GM19395 (cell line): ENCODE measurements around the gene P2RY8.
"Not testable (repeated sequence)": the region's sequence is repeated elsewhere in the genome, so short reads cannot be mapped to it uniquely, and the experiment has no call there.

Source experiments
- ATAC-seq: cut with Tn5 transposase; IDR thresholded peaks from one replicate; pipeline ENCODE4 v1.9.1; 2021; ENCODE audit warnings: mild to moderate bottlenecking, moderate library complexity; ENCODE audit not compliant: unreplicated experiment

P2RY8 gene

DNA sequence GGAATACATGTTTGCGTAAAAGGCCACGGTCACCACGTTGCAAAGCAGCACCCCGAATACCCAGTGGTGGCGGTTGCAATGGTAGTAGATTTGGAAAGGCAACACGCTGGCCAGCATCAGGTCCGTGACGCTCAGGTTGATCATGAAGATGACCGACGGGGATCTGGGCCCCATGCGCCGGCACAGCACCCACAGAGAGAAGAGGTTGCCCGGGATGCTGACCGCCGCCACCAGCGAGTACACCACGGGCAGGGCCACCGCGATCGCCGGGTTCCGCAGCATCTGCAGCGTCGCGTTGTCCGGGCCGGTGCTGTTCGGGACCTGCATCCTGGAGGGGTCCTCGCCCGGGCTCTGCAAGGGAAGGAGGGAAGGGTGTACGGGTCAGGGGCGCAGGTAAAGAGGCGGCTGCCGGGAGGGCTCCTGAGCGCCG, 70.7 kb downstream of the P2RY8 start:
- ATAC-seq: no peak

- ATAC-seq: no peak
Measured at GRCh38 chrX:1465286-1466231, 71.4 kb downstream of the P2RY8 start.

DNA sequence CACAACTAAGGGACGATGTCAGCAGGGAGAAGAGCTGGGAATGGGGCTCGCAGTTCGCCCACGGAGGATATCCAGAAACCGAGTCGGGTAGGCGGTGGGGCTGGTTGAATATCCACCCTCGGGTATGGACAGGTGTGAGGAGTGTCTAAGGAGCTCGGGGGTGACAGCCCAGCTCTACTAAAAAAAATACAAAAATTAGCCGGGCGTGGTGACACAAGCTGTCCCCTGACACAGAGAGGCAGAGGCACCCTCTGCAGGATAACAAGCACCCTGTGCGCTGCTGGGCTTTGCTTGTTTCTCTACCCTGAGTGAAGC, 72.1 kb downstream of the P2RY8 start:
- ATAC-seq: no peak

- no peak for ATAC-seq
Measured at GRCh38 chrX:1464041-1464970, 72.7 kb downstream of the P2RY8 start.

- ATAC-seq: no peak
Measured at GRCh38 chrX:1463581-1463980, 73.4 kb downstream of the P2RY8 start.

- no peak for ATAC-seq
Measured at GRCh38 chrX:1462596-1463251, 74.3 kb downstream of the P2RY8 start.

DNA sequence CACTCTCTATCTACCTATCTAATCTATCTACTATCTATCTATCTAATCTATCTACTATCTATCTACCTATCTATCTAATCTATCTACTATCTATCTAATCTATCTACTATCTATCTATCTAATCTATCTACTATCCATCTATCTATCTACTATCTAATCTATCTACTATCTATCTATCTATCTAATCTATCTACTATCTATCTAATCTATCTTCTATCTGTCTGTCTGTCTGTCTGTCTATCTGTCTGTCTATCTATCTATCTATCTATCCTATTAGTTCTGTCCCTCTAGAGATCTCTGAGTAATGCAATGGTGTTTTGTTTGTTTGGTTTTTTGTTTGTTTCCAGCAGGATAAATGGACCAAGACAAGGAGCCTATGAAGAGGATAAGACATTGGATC, 74.9 kb downstream of the P2RY8 start:
- no peak for ATAC-seq

DNA sequence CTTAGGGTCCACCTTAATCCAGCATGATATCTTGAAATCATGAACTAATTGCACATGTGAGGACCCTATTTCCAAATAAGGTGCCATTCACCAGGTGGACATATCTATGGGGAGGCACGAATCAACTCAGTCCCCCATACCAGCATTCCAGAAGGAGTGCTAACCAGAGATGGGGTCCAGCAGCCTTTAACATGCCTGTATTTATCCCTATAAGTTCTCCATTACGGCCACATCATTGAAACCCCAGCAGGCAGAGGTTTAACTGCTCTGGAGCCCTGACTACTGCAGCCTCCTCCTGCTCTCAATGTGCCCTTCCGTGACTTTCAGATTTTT, 81.1 kb downstream of the P2RY8 start:
- no peak for ATAC-seq

DNA sequence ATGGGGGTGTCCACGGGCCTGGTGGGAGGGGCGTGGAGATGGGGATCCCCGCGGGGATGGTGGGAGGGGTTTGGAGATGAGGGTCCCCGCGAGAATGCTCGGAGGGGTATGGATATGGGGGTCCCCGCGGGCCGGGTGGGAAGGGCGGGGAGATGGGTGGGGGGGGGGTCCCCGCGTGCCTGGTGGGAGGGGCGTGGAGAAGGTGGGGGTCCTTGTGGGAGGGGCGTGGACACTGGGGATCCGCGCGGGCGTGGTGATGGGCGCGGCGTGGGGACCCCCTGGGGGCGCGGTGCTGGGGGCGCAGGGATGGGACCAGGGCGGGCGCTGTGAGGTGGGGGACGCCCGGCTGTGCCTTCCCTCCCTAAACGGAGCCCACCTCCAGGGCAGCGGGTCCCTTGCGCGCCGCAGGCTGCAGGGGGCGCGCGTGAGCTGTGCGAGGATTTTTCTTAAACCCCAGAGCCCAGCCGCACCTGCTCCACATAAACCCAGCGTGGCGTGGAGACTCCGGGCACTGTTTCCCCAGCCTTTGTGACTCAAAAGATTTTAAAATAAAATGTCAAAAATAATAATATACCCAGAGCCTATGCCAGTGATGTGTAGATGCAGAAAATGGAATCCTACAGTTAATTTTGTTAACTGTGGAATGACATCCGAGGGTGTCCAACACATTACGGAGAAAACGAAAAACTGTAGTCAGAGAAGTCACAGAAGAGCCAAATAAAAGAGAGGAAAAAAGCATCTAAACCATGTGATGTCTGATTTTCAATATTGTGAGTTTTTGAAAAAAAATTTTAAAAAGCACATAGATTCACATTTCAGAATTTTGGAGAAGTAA, 82.8 kb downstream of the P2RY8 start:
- peak; percentile 62 for ATAC-seq

DNA sequence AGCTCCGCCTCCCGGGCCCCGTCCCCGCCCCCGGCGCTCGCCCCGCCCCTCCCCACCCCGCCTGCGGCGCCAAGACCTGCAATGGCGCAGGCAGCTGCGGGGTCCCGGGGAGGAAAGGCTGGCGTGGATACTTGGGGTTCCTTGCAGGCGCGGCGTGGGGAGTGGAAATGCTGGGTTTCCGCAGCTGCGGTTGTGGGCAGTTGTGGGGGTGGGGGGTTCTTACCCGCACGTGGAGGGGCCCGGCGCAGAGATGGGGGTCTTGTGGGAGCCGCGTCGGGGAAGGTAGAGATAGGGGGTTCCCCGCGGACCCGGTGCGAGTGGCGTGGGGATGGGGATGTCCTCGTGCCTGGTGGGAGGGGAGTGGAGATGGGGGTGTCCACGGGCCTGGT, 83.6 kb downstream of the P2RY8 start:
- ATAC-seq: peak; percentile 8

DNA sequence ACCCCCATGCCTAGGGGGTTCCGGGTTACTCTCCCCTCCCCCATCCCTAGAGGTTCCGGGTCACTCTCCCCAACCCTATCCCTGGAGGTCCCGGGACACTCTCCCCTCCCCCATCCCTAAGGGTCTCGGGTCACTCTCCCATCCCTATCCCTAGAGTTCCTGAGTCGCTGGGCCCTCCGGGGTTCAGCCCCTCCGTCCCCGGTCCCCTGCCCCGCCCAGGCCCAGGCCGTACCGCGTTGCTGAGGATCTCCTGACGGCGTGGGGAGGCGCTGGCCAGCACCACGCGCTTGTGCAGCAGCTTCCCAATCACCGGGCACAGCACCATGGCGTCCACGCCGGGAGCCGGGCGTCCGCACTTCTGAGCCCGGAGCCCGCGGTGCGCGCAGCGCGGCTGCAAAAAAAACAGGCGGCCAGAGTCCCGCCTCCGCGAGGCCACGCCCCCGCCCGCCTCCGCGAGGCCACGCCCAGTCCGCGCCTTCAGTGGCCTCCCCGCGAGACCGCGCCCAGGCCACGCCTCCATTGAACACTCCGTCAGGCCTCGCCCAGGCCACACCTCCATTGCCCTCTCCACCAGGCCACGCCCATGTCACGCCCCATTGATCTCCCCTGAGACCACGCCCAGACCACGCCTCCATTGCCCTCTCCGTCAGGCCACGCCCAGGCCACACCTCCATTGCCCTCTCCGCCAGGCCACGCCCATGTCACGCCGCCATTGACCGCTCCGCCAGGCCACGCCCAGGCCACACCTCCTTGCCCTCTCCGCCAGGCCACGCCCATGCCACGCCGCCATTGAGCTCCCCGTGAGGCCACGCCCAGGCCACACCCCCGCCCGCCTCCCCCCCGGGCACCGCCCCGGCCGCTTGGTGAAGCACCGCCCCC, 84.2 kb downstream of the P2RY8 start, which contains the start of gene ASMTL:
ASMTL (minus strand) TSS at position 394 of the 879 bp plus-strand sequence; CDS start at position 325, 69 bp downstream.
- ATAC-seq: peak; percentile 66

DNA sequence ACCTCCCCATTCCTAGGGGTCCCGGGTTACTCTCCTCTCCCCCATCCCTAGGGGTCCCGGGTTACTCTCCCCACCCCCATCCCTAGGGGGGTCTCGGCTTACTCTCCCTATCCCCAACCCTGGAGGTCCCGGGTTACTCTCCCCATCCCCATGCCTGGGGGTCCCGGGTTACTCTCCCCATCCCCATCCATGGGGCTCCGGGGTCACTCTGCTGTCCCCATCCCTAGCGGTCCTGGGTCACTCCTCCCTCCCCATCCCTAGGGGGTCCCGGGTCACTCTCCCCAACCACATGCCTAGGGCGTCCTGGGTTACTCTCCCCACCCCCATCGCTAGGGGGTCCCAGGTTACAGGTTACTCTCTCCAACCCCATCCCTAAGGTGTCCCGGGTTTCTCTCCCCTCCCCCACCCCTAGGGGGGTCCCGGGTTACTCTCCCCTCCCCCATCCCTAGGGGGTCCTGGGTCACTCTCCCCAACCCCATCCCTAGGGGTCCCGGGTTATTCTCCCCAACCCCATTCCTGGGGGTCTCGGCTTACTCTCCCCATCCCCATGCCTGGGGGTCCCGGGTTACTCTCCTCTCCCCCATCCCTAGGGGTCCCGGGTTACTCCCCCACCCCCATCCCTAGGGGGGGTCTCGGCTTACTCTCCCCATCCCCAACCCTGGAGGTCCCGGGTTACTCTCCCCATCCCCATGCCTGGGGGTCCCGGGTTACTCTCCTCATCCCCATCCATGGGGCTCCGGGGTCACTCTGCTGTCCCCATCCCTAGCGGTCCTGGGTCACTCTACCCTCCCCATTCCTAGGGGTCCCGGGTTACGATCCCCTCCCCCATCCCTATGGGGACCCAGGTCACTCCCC, 85.1 kb downstream of the P2RY8 start:
- no peak for ATAC-seq

DNA sequence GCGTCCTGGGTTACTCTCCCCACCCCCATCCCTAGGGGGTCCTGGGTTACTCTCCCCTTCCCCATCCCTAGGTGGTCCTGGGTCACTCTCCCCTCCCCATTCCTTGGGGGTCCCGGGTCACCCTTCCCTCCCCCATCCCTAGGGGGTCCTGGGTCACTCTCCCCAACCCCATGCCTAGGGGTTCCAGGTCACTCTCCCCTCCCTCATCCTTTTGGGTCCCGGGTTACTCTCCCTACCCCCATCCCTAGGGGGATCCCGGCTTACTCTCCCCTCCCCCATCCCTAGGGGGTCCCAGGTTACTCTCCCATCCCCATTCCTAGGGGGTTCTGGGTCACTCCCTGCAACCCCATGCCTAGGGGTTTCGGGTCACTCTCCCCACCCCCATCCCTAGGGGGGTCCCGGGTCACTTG, 85.7 kb downstream of the P2RY8 start:
- ATAC-seq: no peak

DNA sequence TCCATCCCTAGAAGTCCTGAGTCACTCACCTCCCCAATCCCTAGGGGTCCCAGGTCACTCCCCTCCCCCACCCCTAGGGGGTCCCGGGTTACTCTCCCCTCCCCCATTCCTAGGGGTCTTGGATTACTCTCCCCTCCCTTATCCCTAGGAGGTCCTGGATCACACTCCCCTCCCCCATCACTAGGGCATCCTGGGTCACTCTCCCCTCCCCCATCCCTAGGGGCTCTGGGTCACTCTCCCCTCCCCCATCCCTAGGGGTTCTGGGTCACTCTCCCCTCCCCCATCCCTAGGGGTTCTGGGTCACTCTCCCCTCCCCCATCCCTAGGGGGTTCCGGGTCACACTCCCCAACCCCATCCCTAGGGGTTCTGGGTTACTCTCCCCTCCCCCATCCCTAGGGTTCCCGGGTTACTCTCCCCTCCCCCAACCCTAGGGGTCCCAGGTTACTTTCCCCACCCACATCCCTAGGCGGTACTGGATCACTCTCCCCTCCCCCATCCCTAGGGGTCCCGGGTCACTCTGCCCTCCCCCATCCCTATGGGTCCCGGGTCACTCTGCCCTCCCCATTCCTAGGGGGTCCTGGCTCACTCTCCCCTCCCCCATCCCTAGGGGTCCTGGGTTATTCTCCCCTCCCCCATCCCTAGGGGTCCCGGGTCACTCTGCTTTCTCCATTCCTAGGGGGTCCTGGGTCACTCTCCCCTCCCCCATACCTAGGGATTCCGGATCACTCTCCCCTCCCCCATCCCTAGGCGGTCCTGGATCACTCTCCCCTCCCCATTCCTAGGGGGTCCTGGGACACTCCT, 86.4 kb downstream of the P2RY8 start:
- ATAC-seq: no peak

DNA sequence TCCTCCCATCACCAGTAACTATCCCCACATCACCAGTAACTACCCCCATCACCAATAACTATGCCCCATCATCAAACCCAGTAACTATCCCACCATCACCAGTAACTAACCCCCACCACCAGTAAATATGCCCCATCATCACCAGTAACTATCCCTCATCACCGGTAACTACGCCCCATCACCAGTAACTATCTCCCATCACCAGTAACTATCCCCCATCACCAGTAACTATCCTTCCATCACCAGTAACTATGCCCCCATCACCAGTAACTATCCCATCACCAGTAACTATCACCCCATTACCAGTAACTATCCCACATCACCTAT, 87.2 kb downstream of the P2RY8 start:
- ATAC-seq: no peak

DNA sequence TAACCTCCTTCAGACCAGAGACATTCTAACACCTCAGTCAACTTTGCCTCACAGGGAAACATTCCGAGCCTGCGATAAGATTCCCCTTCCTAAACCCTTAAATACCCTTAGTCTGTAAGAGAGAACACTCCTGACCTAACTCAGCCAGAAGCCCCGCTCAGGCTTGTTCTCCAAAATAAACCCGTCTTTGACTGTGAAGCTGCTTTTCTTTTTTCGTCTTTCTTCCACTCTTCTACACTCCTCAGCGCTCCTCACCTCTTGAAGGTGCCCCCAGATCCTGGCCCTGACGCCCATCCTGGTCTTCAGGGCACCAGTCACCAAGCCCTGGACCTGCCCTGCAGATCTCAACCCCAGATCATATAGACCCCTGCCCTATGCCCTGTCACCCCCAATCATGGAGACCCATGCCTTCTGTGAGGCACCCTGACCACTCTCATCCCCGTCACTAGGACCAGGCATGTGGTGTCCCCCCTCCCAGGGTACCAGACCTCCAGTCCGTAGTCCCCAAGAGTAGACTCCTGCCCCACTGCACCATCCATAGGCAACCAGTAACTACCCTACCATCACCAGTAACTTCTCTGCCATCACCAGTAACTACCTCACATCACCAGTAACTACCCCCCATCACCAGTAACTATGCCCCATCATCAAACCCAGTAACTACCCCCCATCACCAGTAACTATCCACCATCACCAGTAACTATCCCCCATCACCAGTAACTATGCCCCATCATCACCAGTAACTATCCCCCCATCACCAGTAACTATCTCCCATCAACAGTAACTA, 87.8 kb downstream of the P2RY8 start:
- ATAC-seq: no peak

DNA sequence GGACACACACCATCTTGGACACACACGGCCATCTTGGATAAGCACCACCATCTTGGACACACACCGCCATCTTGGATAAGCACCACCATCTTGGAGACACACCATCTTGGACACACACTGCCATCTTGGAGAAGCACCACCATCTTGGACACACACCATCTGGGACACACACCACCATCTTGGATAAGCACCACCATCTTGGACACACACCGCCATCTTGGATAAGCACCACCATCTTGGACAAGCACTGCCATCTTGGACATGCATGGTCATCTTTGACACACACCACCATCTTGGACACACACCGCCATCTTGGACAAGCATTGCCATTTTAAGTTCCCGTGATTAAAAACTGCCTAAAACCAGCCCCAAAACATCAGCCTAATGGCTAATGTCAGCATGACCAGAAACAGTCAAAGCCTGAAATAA, 88.4 kb downstream of the P2RY8 start:
- not testable (repeated sequence) for ATAC-seq
